HL-60 (cell line): Measurements from ENCODE around the gene CTNNA2.

ENCODE experiments used
- GABPA ChIP-seq: IDR thresholded peaks from 2 replicates; pipeline ENCODE4 v1.6.1; 2012; ENCODE audit warnings: low read depth
- POLR2AphosphoS5 ChIP-seq: IDR thresholded peaks from 2 replicates; pipeline ENCODE4 v1.6.1; 2012; ENCODE audit warnings: low read depth
- SPI1 ChIP-seq: IDR thresholded peaks from 2 replicates; pipeline ENCODE4 v1.6.1; 2012; ENCODE audit warnings: low read depth, mild to moderate bottlenecking, borderline replicate concordance
- TF ChIP-seq, protein P1 (sequence below): IDR thresholded peaks from one replicate; pipeline ENCODE4 v1.5.1; 2011; ENCODE audit warnings: low read length, control low read depth, inconsistent platforms; ENCODE audit not compliant: insufficient read depth
- TF ChIP-seq, protein P2 (sequence below): IDR thresholded peaks from 2 replicates; pipeline ENCODE4 v1.6.1; 2012; ENCODE audit warnings: low read depth; ENCODE audit not compliant: insufficient replicate concordance

DNA sequence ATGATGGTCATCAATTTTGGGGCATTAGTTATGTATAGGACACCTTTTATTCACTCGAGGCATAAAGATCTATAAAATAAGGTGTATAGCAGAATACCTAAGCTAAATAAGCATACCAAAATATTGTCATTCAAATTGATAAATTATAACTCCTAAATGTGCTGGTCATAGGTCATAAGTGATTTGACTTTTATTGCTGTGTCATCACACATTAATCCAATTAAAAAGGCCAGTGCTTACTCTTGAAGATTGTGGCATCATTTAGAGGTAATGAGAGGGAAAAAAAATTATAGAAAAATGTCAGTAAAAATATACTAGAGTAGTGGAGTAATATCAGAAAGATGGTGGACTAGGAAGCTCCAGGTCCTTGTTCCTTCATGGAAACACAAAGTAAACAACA is 1138.6 kb downstream of the CTNNA2 start:
- TF ChIP-seq GABPA: no peak
- TF ChIP-seq, protein P1, sequence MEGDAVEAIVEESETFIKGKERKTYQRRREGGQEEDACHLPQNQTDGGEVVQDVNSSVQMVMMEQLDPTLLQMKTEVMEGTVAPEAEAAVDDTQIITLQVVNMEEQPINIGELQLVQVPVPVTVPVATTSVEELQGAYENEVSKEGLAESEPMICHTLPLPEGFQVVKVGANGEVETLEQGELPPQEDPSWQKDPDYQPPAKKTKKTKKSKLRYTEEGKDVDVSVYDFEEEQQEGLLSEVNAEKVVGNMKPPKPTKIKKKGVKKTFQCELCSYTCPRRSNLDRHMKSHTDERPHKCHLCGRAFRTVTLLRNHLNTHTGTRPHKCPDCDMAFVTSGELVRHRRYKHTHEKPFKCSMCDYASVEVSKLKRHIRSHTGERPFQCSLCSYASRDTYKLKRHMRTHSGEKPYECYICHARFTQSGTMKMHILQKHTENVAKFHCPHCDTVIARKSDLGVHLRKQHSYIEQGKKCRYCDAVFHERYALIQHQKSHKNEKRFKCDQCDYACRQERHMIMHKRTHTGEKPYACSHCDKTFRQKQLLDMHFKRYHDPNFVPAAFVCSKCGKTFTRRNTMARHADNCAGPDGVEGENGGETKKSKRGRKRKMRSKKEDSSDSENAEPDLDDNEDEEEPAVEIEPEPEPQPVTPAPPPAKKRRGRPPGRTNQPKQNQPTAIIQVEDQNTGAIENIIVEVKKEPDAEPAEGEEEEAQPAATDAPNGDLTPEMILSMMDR: no peak
- TF ChIP-seq POLR2AphosphoS5: no peak
- TF ChIP-seq, protein P2, sequence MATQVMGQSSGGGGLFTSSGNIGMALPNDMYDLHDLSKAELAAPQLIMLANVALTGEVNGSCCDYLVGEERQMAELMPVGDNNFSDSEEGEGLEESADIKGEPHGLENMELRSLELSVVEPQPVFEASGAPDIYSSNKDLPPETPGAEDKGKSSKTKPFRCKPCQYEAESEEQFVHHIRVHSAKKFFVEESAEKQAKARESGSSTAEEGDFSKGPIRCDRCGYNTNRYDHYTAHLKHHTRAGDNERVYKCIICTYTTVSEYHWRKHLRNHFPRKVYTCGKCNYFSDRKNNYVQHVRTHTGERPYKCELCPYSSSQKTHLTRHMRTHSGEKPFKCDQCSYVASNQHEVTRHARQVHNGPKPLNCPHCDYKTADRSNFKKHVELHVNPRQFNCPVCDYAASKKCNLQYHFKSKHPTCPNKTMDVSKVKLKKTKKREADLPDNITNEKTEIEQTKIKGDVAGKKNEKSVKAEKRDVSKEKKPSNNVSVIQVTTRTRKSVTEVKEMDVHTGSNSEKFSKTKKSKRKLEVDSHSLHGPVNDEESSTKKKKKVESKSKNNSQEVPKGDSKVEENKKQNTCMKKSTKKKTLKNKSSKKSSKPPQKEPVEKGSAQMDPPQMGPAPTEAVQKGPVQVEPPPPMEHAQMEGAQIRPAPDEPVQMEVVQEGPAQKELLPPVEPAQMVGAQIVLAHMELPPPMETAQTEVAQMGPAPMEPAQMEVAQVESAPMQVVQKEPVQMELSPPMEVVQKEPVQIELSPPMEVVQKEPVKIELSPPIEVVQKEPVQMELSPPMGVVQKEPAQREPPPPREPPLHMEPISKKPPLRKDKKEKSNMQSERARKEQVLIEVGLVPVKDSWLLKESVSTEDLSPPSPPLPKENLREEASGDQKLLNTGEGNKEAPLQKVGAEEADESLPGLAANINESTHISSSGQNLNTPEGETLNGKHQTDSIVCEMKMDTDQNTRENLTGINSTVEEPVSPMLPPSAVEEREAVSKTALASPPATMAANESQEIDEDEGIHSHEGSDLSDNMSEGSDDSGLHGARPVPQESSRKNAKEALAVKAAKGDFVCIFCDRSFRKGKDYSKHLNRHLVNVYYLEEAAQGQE: no peak
- no peak for TF ChIP-seq SPI1
